NCI-H128 (cell line): ENCODE data around the gene SMOC2.
"Not testable (repeated sequence)": the region's sequence is repeated elsewhere in the genome, so short reads cannot be mapped to it uniquely, and the experiment has no call there.

ENCODE experiments used
- DNase-seq: peaks from one replicate; lab custom pipeline; 2025; ENCODE audit not compliant: unreplicated experiment; lab: John Stamatoyannopoulos, UW

SMOC2 gene

GRCh38 chr6:168563656-168564055, 122.7 kb downstream of the SMOC2 start:
- DNase-seq = no peak

GRCh38 chr6:168565112-168565511, 124.1 kb downstream of the SMOC2 start:
- DNase-seq = no peak

- no peak for DNase-seq
These were observed 129.2 kb downstream of the SMOC2 start for GRCh38 chr6:168570211-168570610.

- no peak for DNase-seq
These were observed 130.3 kb downstream of the SMOC2 start for GRCh38 chr6:168571268-168571667.

- DNase-seq = not testable (repeated sequence)
These were observed 132.4 kb downstream of the SMOC2 start for GRCh38 chr6:168573276-168573835.

GRCh38 chr6:168574075-168574698, 133.2 kb downstream of the SMOC2 start:
- no peak for DNase-seq

- no peak for DNase-seq
These were observed 133.8 kb downstream of the SMOC2 start for GRCh38 chr6:168574699-168575195.

GRCh38 chr6:168575346-168576098, 134.5 kb downstream of the SMOC2 start:
- DNase-seq = no peak

GRCh38 chr6:168576388-168576787, 135.4 kb downstream of the SMOC2 start:
- no peak for DNase-seq

GRCh38 chr6:168577496-168577895, 136.5 kb downstream of the SMOC2 start:
- DNase-seq = no peak

- DNase-seq = no peak
These were observed 137.1 kb downstream of the SMOC2 start for GRCh38 chr6:168578036-168578435.

- DNase-seq = no peak
These were observed 140.3 kb downstream of the SMOC2 start for GRCh38 chr6:168581236-168581635.

GRCh38 chr6:168581706-168582105, 140.7 kb downstream of the SMOC2 start:
- DNase-seq = no peak

GRCh38 chr6:168582571-168582981, 141.6 kb downstream of the SMOC2 start:
- DNase-seq = no peak

- DNase-seq = no peak
These were observed 142.1 kb downstream of the SMOC2 start for GRCh38 chr6:168583126-168583525.

- DNase-seq = no peak
These were observed 142.8 kb downstream of the SMOC2 start for GRCh38 chr6:168583821-168584220.

- DNase-seq = no peak
These were observed 143.3 kb downstream of the SMOC2 start for GRCh38 chr6:168584249-168584648.

- no peak for DNase-seq
These were observed 143.7 kb downstream of the SMOC2 start for GRCh38 chr6:168584671-168585070.

- no peak for DNase-seq
These were observed 144.5 kb downstream of the SMOC2 start for GRCh38 chr6:168585441-168585840.

- no peak for DNase-seq
These were observed 148.3 kb downstream of the SMOC2 start for GRCh38 chr6:168589275-168589674.

- no peak for DNase-seq
These were observed 149.4 kb downstream of the SMOC2 start for GRCh38 chr6:168590406-168590805.

- DNase-seq = no peak
These were observed 155.4 kb downstream of the SMOC2 start for GRCh38 chr6:168596344-168596743.
